Osteoblast (primary cell): ENCODE data around the gene ARHGAP31. TPM values are rescaled to one million over a fixed set of nuclear protein-coding genes. Genes with fewer than 3 reads are reported as not detected.

Experiments
- DNase-seq: peaks from one replicate; pipeline ENCODE4 v3.0.0; 2011; ENCODE audit warnings: low spot score, mixed read lengths; ENCODE audit not compliant: insufficient read length; ENCODE audit errors: missing footprints
- H2AFZ ChIP-seq: 2 replicates; pipeline ENCODE4 v1.6.0; 2011; ENCODE audit warnings: mild to moderate bottlenecking, low read length
- H3K27ac ChIP-seq: 2 replicates; pipeline ENCODE4 v1.5.1; 2011; ENCODE audit warnings: mild to moderate bottlenecking, low read depth, low read length, moderate library complexity
- H3K27me3 ChIP-seq: 2 replicates; pipeline ENCODE4 v1.6.0; 2012; ENCODE audit warnings: mild to moderate bottlenecking, control low read depth, inconsistent platforms, low read length, moderate library complexity; ENCODE audit not compliant: insufficient read depth
- H3K36me3 ChIP-seq: 2 replicates; pipeline ENCODE4 v1.5.1; 2011; ENCODE audit warnings: mild to moderate bottlenecking, low read length, control low read depth, moderate library complexity; ENCODE audit not compliant: insufficient read depth
- H3K4me1 ChIP-seq: 2 replicates; pipeline ENCODE4 v1.5.1; 2011; ENCODE audit warnings: mild to moderate bottlenecking, low read length, control low read depth, moderate library complexity; ENCODE audit not compliant: insufficient read depth
- H3K4me2 ChIP-seq: 2 replicates; pipeline ENCODE4 v1.6.0; 2011; ENCODE audit warnings: mild to moderate bottlenecking, low read length; ENCODE audit not compliant: insufficient read depth
- H3K4me3 ChIP-seq: fragments of 200-600 bp; sonication (generic); 3 replicates; pipeline ENCODE4 v1.5.1; 2012; ENCODE audit warnings: mild to moderate bottlenecking, low read length, inconsistent platforms; ENCODE audit not compliant: insufficient read depth
- H3K79me2 ChIP-seq: 2 replicates; pipeline ENCODE4 v1.6.0; 2012; ENCODE audit warnings: mild to moderate bottlenecking, low read length, control low read depth, inconsistent platforms; ENCODE audit not compliant: insufficient read depth
- H3K9me3 ChIP-seq: 2 replicates; pipeline ENCODE4 v1.5.1; 2011; ENCODE audit warnings: low read depth, low read length, control low read depth
- H4K20me1 ChIP-seq: 2 replicates; pipeline ENCODE4 v1.6.0; 2012; ENCODE audit warnings: mild to moderate bottlenecking, low read length, control low read depth; ENCODE audit not compliant: insufficient read depth
- total RNA-seq: library from RNA; depleted of rRNA; stranded (reverse); fragments of >200 nt; gene quantifications from 2 replicates; pipeline ENCODE4 v1.2.3, GENCODE V29; 2012
- TF ChIP-seq, protein P1 (sequence below): IDR thresholded peaks from 2 replicates; pipeline ENCODE4 v1.5.1; 2011; ENCODE audit warnings: mild to moderate bottlenecking, low read depth, low read length, moderate library complexity; ENCODE audit errors: extremely low read depth

ARHGAP31 gene
- total RNA-seq, 1 donor: 56.5 TPM

DNA sequence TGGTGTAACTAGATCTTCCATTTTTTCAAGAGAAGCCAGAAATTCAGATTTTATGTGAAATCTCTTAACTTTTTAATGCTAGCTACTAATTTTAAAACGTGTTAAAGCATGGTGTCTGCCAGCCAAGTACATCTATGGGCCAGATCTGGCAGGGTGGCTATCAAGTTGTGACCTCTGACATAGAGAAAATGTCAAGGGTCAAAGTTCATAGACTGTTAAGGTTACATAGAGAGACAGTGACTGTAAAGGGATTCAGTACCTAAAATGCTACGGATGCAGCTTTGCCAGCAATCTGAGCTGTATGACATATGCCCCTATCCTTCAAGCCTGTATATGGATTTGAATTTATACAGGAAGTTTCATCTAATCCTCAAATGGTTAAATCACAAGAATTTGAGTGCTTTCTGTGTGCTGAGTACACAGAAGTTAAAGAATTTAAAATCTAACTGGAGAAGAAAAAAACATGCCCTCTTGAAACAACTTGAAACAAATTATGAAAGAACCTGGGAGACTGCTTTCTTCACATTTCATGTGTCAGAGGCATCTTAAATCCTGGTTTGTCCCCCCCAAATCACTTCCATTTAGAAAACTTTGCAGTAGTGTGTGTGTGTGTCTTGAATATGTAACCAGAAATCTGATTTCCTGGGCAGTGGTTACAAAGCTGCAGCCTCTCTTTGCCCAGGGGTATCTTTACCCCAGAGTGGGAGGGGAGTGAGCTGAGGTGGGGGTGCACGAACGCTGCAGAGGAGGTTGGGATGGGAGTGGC is 895 bp upstream of the ARHGAP31 start:
- no peak for DNase-seq

DNA sequence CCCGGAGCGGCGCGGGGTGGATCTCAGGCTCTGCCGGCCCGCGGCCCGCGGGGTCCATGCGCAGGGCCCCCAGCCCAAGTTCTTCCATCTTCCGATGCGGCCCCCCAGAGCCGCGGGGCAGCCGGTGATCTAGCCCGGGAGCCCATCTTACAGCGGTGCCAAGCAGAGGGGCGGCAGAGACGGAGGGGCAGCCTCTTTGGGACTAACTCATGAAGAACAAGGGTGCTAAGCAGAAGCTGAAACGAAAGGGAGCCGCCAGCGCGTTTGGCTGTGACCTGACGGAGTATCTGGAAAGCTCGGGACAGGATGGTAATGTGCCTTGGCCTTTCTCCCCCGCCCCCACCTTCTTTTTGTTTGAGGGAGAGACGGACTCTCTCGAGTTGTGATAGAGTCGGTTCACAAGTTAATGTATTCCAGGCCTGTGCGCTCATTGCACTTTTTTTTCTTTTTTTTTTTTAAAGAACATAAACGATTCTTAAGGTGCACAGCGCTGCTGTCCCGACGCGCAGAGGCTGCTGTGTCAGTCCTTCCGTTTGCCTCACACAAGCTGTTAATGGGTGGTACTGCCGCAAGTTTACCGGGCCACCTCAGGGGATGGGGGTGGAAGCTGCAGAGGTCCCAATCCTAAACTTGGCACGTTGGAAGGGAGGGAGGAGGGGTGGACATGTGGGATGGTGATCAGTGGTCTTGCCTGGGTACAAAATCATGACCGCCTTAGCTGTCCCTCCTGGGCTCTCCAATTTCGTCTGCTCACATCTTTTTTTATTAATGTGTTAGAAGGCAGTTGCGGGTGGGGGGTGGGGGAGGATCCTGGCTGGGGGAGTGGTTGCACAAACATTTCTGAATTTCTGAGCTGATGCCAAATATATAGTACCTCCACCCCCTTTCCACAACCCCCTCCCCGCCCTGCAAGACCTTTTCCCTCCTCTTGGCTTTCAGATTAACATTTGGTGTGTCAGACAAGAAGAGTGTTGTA is 801 bp downstream of the ARHGAP31 start:
- Histone ChIP-seq H3K9me3 (no peaks in the 10 kb centered on the region), H3K4me3 (peak overlapping the region; percentile 86), H3K4me1 (peaks cover 29% of the 10 kb centered on the region), H3K27ac (peak overlapping the region; percentile 85), H3K36me3 (peaks cover 24% of the 10 kb centered on the region), H3K4me2 (peak overlapping the region; percentile 97), H2AFZ (peak overlapping the region; percentile 89), H4K20me1 (peaks cover 8% of the 10 kb centered on the region), H3K79me2 (peaks cover 57% of the 10 kb centered on the region), H3K27me3 (no peaks in the 10 kb centered on the region)
- TF ChIP-seq, protein P1, sequence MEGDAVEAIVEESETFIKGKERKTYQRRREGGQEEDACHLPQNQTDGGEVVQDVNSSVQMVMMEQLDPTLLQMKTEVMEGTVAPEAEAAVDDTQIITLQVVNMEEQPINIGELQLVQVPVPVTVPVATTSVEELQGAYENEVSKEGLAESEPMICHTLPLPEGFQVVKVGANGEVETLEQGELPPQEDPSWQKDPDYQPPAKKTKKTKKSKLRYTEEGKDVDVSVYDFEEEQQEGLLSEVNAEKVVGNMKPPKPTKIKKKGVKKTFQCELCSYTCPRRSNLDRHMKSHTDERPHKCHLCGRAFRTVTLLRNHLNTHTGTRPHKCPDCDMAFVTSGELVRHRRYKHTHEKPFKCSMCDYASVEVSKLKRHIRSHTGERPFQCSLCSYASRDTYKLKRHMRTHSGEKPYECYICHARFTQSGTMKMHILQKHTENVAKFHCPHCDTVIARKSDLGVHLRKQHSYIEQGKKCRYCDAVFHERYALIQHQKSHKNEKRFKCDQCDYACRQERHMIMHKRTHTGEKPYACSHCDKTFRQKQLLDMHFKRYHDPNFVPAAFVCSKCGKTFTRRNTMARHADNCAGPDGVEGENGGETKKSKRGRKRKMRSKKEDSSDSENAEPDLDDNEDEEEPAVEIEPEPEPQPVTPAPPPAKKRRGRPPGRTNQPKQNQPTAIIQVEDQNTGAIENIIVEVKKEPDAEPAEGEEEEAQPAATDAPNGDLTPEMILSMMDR: no peak
- peak; percentile 73 for DNase-seq

More for the DNA sequence above, 895 bp upstream of the ARHGAP31 start:
- peaks cover 41% of the 10 kb centered on the region for H3K79me2 ChIP-seq
- H4K20me1 ChIP-seq: peaks cover 8% of the 10 kb centered on the region
- peak overlapping the region; percentile 86 for H3K4me3 ChIP-seq
- H2AFZ ChIP-seq: peak overlapping the region; percentile 89
- H3K27ac ChIP-seq: peak overlapping the region; percentile 85
- TF ChIP-seq, protein P1: no peak
- H3K27me3 ChIP-seq: no peaks in the 10 kb centered on the region
- no peaks in the 10 kb centered on the region for H3K9me3 ChIP-seq
- H3K4me2 ChIP-seq: peak overlapping the region; percentile 97
- peaks cover 11% of the 10 kb centered on the region for H3K36me3 ChIP-seq
- peaks cover 29% of the 10 kb centered on the region for H3K4me1 ChIP-seq

DNA sequence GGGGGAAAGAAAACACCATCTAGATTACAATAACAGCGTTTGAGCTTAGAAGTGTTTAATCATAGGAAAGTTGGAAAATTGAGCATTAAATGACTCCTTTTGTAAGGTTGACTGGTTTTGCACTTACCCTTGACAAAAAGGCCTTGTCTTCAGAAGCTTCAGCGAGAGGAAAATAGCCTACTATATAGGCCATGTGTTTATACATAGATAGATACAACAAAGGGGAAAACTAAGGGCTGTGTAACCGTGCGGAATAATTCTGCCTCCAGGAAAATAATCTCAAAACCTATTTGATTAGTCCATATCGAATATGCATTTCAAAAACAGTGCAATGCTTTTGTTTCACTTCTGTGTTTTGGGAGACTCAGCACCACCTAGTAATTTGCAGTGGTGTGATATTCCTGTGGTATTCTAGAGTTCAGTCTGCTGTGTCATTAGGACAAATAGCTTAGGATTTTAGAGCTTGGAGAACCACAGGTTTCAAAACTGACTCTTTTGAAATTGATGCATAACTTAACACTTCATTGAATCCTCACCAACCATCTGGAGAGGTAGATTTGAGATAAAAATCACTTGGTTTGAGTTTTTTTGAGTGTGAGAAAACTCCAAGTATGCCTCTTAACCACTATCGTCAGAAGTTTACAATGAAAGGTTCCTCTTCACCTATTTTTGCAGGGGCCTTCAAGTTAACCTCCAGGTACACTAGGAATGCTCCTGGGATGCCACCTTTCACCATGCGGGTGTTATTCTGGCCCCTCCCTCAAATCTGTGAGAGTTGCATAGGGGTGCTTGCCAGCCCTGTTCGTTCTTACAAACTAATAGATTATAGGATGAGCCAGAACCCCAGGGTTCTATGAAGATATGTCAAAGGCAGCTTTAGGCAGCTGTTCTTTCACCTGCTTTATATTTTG is 1.9 kb downstream of the ARHGAP31 start:
- Histone ChIP-seq H3K27me3 (no peaks in the 10 kb centered on the region), H3K4me3 (peak overlapping the region; percentile 86), H3K36me3 (peaks cover 27% of the 10 kb centered on the region), H3K27ac (peak overlapping the region; percentile 82), H2AFZ (no peak overlapping the region), H3K4me2 (peak overlapping the region; percentile 97), H4K20me1 (peaks cover 8% of the 10 kb centered on the region), H3K79me2 (peaks cover 66% of the 10 kb centered on the region), H3K4me1 (peaks cover 34% of the 10 kb centered on the region), H3K9me3 (no peaks in the 10 kb centered on the region)
- TF ChIP-seq, protein P1: no peak
- DNase-seq: peak; percentile 57
